Liver (tissue), 9 donors: ENCODE results near the gene ATP6V1G1. TPM values are rescaled to one million over a fixed set of nuclear protein-coding genes. Genes with fewer than 3 reads are reported as not detected.
A peak's percentile ranks its signal among the peaks of the same experiment; 100 is the strongest.

Experiments
- DNase-seq: peaks from one replicate; pipeline ENCODE4 v3.0.0-alpha.2; 2017; ENCODE audit warnings: low spot score
- H3K27ac ChIP-seq, 2 donors: one replicate each; pipeline ENCODE4 v1.7.0; 2013; ENCODE audit warnings: inconsistent platforms in 2 of 2, low read length in 2 of 2, control low read depth in 1 of 2, low read depth in 1 of 2, mild to moderate bottlenecking in 1 of 2
- H3K27me3 ChIP-seq, 4 donors: one replicate each; pipeline versions ENCODE4 v1.6.1 to v1.7.0; 2013; ENCODE audit warnings: low read length in 3 of 4, inconsistent platforms in 1 of 4, mild to moderate bottlenecking in 1 of 4, moderate library complexity in 1 of 4; ENCODE audit not compliant: control insufficient read depth in 4 of 4, insufficient read depth in 4 of 4
- H3K36me3 ChIP-seq, 4 donors: one replicate each; pipeline versions ENCODE4 v1.6.1 to v1.7.0; 2013; ENCODE audit warnings: low read length in 3 of 4, mild to moderate bottlenecking in 3 of 4, low read depth in 1 of 4, moderate library complexity in 1 of 4; ENCODE audit not compliant: control insufficient read depth in 4 of 4, insufficient read depth in 3 of 4
- H3K4me1 ChIP-seq, 4 donors: one replicate each; pipeline versions ENCODE4 v1.6.1 to v1.7.0; 2013; ENCODE audit warnings: low read length in 3 of 4, mild to moderate bottlenecking in 3 of 4, moderate library complexity in 1 of 4; ENCODE audit not compliant: control insufficient read depth in 4 of 4, insufficient read depth in 4 of 4
- H3K4me3 ChIP-seq, 3 donors: one replicate each; pipeline versions ENCODE4 v1.6.1 to v1.7.0; 2013; ENCODE audit warnings: low read length in 3 of 3, control low read depth in 1 of 3, low read depth in 1 of 3, mild to moderate bottlenecking in 1 of 3
- H3K9ac ChIP-seq, 2 donors: one replicate each; pipeline ENCODE4 v1.7.0; 2013; ENCODE audit warnings: low read length in 2 of 2, mild to moderate bottlenecking in 2 of 2, moderate library complexity in 2 of 2, control low read depth in 1 of 2, low read depth in 1 of 2
- H3K9me3 ChIP-seq, 4 donors: one replicate each; pipeline versions ENCODE4 v1.6.1 to v1.7.0; 2013; ENCODE audit warnings: low read length in 3 of 4; ENCODE audit not compliant: control insufficient read depth in 4 of 4
- CTCF ChIP-seq: fragments of 150-350 bp; IDR thresholded peaks from 2 replicates; pipeline ENCODE4 v1.5.1; 2017; ENCODE audit warnings: improper control_type of control experiment, low read depth, low read length; ENCODE audit not compliant: missing input control
- EGR1 ChIP-seq, 2 donors: IDR thresholded peaks; 2 replicates each; pipeline ENCODE4 v1.6.1; 2016 to 2018; ENCODE audit warnings: antibody characterized with exemption in 2 of 2, low read depth in 2 of 2
- FOXA1 ChIP-seq: IDR thresholded peaks from 2 replicates; pipeline ENCODE4 v1.6.1; 2016; ENCODE audit warnings: antibody characterized with exemption
- FOXA2 ChIP-seq: IDR thresholded peaks from 2 replicates; pipeline ENCODE4 v1.6.1; 2016; ENCODE audit warnings: antibody characterized with exemption
- GABPA ChIP-seq, 2 donors: IDR thresholded peaks in 1 of 2; conservative IDR thresholded peaks in 1 of 2; 2 replicates each; pipeline ENCODE4 v1.6.1; 2016; ENCODE audit warnings: antibody characterized with exemption in 2 of 2, mild to moderate bottlenecking in 1 of 2, moderate library complexity in 1 of 2
- HNF4A ChIP-seq, 2 donors: conservative IDR thresholded peaks; 2 replicates each; pipeline ENCODE4 v1.6.1; 2016; ENCODE audit warnings: antibody characterized with exemption in 2 of 2, mild to moderate bottlenecking in 2 of 2
- HNF4G ChIP-seq: IDR thresholded peaks from 2 replicates; pipeline ENCODE4 v1.6.1; 2016; ENCODE audit warnings: antibody characterized with exemption
- JUND ChIP-seq, 2 donors: IDR thresholded peaks; 2 replicates each; pipeline ENCODE4 v1.6.1; 2016; ENCODE audit warnings: antibody characterized with exemption in 2 of 2
- NR2F2 ChIP-seq: IDR thresholded peaks from 2 replicates; pipeline ENCODE4 v1.6.1; 2016; ENCODE audit warnings: antibody characterized with exemption
- RAD21 ChIP-seq, 2 donors: IDR thresholded peaks; 2 replicates each; pipeline ENCODE4 v1.6.1; 2016; ENCODE audit warnings: antibody characterized with exemption in 2 of 2, mild to moderate bottlenecking in 2 of 2
- RXRA ChIP-seq, 2 donors: IDR thresholded peaks; 2 replicates each; pipeline ENCODE4 v1.6.1; 2017 to 2018; ENCODE audit warnings: antibody characterized with exemption in 2 of 2, mild to moderate bottlenecking in 1 of 2
- SP1 ChIP-seq: IDR thresholded peaks from 2 replicates; pipeline ENCODE4 v1.6.1; 2018; ENCODE audit warnings: antibody characterized with exemption, mild to moderate bottlenecking
- TAF1 ChIP-seq: conservative IDR thresholded peaks from 2 replicates; pipeline ENCODE4 v1.6.1; 2016; ENCODE audit warnings: antibody characterized with exemption, mild to moderate bottlenecking
- YY1 ChIP-seq: IDR thresholded peaks from 2 replicates; pipeline ENCODE4 v1.6.1; 2016; ENCODE audit warnings: antibody characterized with exemption, mild to moderate bottlenecking
- ZBTB33 ChIP-seq: IDR thresholded peaks from 2 replicates; pipeline ENCODE4 v1.6.1; 2016; ENCODE audit warnings: antibody characterized with exemption
- whole genome bisulfite sequencing: extraction: QIAGEN DNeasy Blood & Tissue Kit; methylation state at CpG from one replicate; pipeline ENCODE4 v1.1.7; 2013; 5-methylcytosine and 5-hydroxymethylcytosine counted together
- polyA plus RNA-seq, 2 donors: library from polyadenylated mRNA; stranded (reverse) in 1 of 2; unstranded in 1 of 2; fragments of 200-250 nt in 1 of 2; fragments of >200 nt in 1 of 2; fragmentation: Nextera tagmentation in 1 of 2; extraction: Ambion mirVana in 1 of 2; gene quantifications; one replicate each; pipeline versions ENCODE4 v1.2.1 to v1.2.3, GENCODE V29; 2013 to 2015
- total RNA-seq, 2 donors: library from RNA; depleted of rRNA; stranded (reverse); fragments of >200 nt; gene quantifications; one replicate each; pipeline ENCODE4 v1.2.3, GENCODE V29; 2014
- TF ChIP-seq, protein P1 (sequence below): IDR thresholded peaks from 2 replicates; pipeline ENCODE4 v1.6.1; 2016; ENCODE audit warnings: antibody characterized with exemption
- TF ChIP-seq, protein P2 (sequence below): IDR thresholded peaks from 2 replicates; pipeline ENCODE4 v1.6.1; 2016; ENCODE audit warnings: antibody characterized with exemption
- TF ChIP-seq, protein P3 (sequence below): IDR thresholded peaks from 2 replicates; pipeline ENCODE4 v1.6.1; 2016; ENCODE audit warnings: antibody characterized with exemption, mild to moderate bottlenecking
- donor health status: healthy.
- donor health status: healthy.
- donor health status: healthy.
- donor health status: healthy.
- donor health status: healthy.

The ATP6V1G1 gene
- total and polyA plus RNA-seq, 4 donors, result 41.4 to 152 (median 75.7) TPM

GRCh38 chr9:114591291-114591787 lies 3.8 kb downstream of the ATP6V1G1 start:
- Histone ChIP-seq H3K4me3 (peak overlapping the region in 1 of 3 donors; percentile 28), H3K27me3 (no peaks in the 10 kb centered on the region), H3K27ac (peak overlapping the region; percentile 86 to 96), H3K9ac (peak overlapping the region in 1 of 2 donors; percentile 89), H3K9me3 (no peaks in the 10 kb centered on the region), H3K36me3 (peaks cover 12 to 24% (median 16%) of the 10 kb centered on the region in 4 donors), H3K4me1 (peaks cover 7 to 41% (median 35%) of the 10 kb centered on the region in 4 donors)
- DNase-seq, result no peak
- TF ChIP-seq HNF4A (conservative IDR thresholded peaks at IDR 0.05) (peak; percentile 98 to 99), SP1 (peak; percentile 95), HNF4G (peak; percentile 96), FOXA2 (peak; percentile 42), NR2F2 (peak; percentile 58), TAF1 (no peak), GABPA (IDR thresholded peaks at IDR 0.05 in 1 of 2, conservative IDR thresholded peaks at IDR 0.05 in 1 of 2) (peak in 1 of 2 donors; percentile 12), YY1 (peak; percentile 65), RAD21 (IDR thresholded peaks at IDR 0.05) (peak in 1 of 2 donors; percentile 14), EGR1 (IDR thresholded peaks at IDR 0.05; ENCODE audit: low read depth in 2 of 2) (no peak), JUND (IDR thresholded peaks at IDR 0.05) (peak; percentile 89 to 90), CTCF (no peak), FOXA1 (no peak), ZBTB33 (peak; percentile 62), RXRA (IDR thresholded peaks at IDR 0.05) (peak; percentile 88 to 92)
- TF ChIP-seq, protein P1, sequence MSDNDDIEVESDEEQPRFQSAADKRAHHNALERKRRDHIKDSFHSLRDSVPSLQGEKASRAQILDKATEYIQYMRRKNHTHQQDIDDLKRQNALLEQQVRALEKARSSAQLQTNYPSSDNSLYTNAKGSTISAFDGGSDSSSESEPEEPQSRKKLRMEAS, result peak; percentile 49
- TF ChIP-seq, protein P2, sequence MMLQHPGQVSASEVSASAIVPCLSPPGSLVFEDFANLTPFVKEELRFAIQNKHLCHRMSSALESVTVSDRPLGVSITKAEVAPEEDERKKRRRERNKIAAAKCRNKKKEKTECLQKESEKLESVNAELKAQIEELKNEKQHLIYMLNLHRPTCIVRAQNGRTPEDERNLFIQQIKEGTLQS, result peak; percentile 86
- TF ChIP-seq, protein P3, sequence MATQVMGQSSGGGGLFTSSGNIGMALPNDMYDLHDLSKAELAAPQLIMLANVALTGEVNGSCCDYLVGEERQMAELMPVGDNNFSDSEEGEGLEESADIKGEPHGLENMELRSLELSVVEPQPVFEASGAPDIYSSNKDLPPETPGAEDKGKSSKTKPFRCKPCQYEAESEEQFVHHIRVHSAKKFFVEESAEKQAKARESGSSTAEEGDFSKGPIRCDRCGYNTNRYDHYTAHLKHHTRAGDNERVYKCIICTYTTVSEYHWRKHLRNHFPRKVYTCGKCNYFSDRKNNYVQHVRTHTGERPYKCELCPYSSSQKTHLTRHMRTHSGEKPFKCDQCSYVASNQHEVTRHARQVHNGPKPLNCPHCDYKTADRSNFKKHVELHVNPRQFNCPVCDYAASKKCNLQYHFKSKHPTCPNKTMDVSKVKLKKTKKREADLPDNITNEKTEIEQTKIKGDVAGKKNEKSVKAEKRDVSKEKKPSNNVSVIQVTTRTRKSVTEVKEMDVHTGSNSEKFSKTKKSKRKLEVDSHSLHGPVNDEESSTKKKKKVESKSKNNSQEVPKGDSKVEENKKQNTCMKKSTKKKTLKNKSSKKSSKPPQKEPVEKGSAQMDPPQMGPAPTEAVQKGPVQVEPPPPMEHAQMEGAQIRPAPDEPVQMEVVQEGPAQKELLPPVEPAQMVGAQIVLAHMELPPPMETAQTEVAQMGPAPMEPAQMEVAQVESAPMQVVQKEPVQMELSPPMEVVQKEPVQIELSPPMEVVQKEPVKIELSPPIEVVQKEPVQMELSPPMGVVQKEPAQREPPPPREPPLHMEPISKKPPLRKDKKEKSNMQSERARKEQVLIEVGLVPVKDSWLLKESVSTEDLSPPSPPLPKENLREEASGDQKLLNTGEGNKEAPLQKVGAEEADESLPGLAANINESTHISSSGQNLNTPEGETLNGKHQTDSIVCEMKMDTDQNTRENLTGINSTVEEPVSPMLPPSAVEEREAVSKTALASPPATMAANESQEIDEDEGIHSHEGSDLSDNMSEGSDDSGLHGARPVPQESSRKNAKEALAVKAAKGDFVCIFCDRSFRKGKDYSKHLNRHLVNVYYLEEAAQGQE, result no peak
- WGBS, result 17% methylated on average over 5 of the region's 5 CpGs
